ENCODE results near the gene DAPK1. TPM values are rescaled to one million over a fixed set of nuclear protein-coding genes. Genes with fewer than 3 reads are reported as not detected.
"Not testable (repeated sequence)": the region's sequence is repeated elsewhere in the genome, so short reads cannot be mapped to it uniquely, and the experiment has no call there.

Gene DAPK1
- total and polyA plus RNA-seq, 8 donors: 78.2 to 242 (median 215) TPM

DNA sequence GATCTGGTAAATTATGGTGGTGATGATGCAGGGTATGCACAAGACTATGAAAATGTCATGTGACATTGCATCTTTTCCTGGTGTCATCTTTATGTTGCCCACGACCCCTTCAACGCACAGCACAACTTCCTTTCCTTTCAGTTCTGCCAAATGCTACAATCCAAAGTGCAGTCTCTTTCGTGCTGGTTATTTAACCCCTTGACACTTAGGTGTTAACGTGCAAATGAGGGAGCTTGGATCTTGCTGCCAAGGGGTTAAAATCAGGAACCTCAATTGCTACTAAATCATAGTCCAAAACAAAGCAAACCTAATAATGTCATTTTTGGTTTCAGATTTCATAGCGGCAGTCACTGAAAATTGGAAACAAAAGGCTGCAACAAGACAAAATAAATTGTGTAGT lies 244.2 kb downstream of the DAPK1 start:
- Histone ChIP-seq H3K4me3 (no peak overlapping the region), H3K4me1 (no peaks in the 10 kb centered on the region), H3K9me3 (peaks cover 0 to 14% of the 10 kb centered on the region in 2 donors), H3K36me3 (no peaks in the 10 kb centered on the region), H3K27ac (no peak overlapping the region), H3K27me3 (peaks cover 0 to 18% of the 10 kb centered on the region in 2 donors)
- TF ChIP-seq, protein P1, sequence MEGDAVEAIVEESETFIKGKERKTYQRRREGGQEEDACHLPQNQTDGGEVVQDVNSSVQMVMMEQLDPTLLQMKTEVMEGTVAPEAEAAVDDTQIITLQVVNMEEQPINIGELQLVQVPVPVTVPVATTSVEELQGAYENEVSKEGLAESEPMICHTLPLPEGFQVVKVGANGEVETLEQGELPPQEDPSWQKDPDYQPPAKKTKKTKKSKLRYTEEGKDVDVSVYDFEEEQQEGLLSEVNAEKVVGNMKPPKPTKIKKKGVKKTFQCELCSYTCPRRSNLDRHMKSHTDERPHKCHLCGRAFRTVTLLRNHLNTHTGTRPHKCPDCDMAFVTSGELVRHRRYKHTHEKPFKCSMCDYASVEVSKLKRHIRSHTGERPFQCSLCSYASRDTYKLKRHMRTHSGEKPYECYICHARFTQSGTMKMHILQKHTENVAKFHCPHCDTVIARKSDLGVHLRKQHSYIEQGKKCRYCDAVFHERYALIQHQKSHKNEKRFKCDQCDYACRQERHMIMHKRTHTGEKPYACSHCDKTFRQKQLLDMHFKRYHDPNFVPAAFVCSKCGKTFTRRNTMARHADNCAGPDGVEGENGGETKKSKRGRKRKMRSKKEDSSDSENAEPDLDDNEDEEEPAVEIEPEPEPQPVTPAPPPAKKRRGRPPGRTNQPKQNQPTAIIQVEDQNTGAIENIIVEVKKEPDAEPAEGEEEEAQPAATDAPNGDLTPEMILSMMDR (IDR thresholded peaks at IDR 0.05): no peak
- ATAC-seq (no peak), DNase-seq (peak in 2 of 4 donors; percentile 22 to 29)
- intact Hi-C loops (cut with DNase I): no loop called here

DNA sequence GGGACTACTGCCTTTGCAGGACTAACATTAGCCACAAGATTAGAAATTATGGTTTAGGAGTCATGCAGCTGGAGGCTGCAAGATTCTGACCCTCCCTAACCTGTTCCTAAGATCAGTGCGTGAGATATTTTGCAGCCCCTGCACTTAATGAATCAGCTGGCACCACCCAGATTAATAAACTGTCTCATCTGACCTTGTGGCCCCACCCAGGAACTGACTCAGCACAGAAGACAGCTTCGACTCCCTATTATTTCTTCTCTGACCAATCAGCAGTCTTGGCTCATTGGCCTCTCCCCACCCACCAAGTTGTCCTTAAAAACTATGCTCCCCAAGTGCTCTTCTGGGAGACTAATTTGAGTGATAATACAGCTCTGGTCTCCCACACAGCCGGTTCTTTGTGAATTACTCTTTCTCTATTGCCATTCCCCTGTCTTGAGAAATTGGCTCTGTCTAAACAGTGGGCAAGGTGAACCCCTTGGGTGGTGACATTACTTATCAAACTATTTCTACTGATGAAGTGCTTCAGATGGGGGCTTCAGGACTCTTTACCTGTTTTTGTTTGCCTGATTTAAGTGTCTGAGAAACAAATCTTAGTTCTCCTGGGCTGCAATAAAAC lies 245.3 kb downstream of the DAPK1 start:
- TF ChIP-seq, protein P1 (IDR thresholded peaks at IDR 0.05): no peak
- Histone ChIP-seq H3K9me3 (peaks cover 0 to 14% of the 10 kb centered on the region in 2 donors), H3K4me1 (no peaks in the 10 kb centered on the region), H3K27ac (no peak overlapping the region), H3K4me3 (no peak overlapping the region), H3K36me3 (no peaks in the 10 kb centered on the region), H3K27me3 (peaks cover 0 to 18% of the 10 kb centered on the region in 2 donors)
- DNase-seq (no peak), ATAC-seq (no peak)
- intact Hi-C loops (cut with DNase I): no loop called here

DNA sequence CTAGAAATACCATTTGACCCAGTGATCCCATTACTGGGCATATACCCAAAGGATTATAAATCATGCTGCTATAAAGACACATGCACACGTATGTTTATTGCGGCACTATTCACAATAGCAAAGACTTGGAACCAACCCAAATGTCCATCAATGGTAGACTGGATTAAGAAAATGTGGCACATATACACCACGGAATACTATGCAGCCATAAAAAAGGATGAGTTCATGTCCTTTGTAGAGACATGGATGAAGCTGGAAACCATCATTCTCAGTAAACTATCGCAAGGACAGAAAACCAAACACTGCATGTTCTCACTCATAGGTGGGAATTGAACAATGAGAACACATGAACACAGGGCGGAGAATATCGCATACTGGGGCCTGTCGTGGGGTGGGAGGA lies 246.6 kb downstream of the DAPK1 start:
- H3K4me1 ChIP-seq; ATAC-seq; H3K4me3 ChIP-seq; intact Hi-C loops (cut with DNase I); H3K36me3 ChIP-seq; DNase-seq; H3K27ac ChIP-seq: not testable (repeated sequence)
- H3K27me3 ChIP-seq: peaks cover 0 to 18% of the 10 kb centered on the region in 2 donors
- H3K9me3 ChIP-seq: peaks cover 0 to 14% of the 10 kb centered on the region in 2 donors

DNA sequence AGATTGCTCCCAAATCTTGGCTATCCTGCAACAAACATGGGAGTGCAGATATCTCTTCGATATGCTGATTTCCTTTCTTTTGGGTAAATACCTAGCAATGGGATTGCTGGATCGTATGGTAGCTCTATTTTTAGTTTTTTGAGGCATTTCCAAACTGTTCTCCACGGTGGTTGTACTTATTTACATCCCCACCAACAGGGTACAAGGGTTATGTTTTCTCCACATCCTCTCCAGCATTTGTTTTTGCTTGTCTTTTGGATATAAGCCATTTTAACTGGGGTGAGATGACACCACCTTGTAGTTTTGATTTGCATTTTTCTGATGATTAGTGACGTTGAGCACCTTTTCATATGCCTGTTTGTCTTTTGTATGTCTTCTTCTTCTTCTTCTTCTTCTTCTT lies 248.5 kb downstream of the DAPK1 start:
- H3K4me1 ChIP-seq: no peaks in the 10 kb centered on the region
- ATAC-seq: no peak
- TF ChIP-seq, protein P1 (IDR thresholded peaks at IDR 0.05): no peak
- DNase-seq: no peak
- peaks cover 0 to 2% of the 10 kb centered on the region in 2 donors for H3K27me3 ChIP-seq
- H3K36me3 ChIP-seq: no peaks in the 10 kb centered on the region
- peaks cover 0 to 14% of the 10 kb centered on the region in 2 donors for H3K9me3 ChIP-seq
- no peak overlapping the region for H3K27ac ChIP-seq
- intact Hi-C loops (cut with DNase I): no loop called here
- no peak overlapping the region for H3K4me3 ChIP-seq

DNA sequence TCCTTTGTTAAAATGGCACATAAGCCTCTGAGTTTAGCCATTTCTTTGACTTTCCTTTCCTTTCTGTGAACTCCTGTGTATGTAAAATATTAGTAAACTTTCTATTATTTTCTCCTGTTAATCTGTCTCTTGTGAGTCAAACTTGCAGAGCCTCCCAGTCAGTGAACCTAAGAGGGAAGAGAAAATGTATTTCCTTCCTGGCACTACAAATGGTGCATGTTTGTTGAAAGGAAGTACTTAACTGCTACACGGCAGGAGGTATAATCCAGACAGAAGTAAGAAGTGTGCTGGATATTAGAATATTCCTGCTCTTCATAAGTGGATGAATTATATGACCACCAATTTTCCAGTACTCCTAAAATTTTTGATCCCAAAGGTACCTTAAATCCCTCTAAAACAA lies 251.2 kb downstream of the DAPK1 start:
- H3K4me1 ChIP-seq: no peaks in the 10 kb centered on the region
- ATAC-seq (no peak), DNase-seq (no peak)
- H3K27ac ChIP-seq: peak overlapping the region in 1 of 2 donors; percentile 1
- TF ChIP-seq, protein P1 (IDR thresholded peaks at IDR 0.05): no peak
- H3K4me3 ChIP-seq: no peak overlapping the region
- H3K36me3 ChIP-seq: no peaks in the 10 kb centered on the region
- intact Hi-C loops (cut with DNase I): no loop called here
- H3K9me3 ChIP-seq: peaks cover 0 to 7% of the 10 kb centered on the region in 2 donors
- H3K27me3 ChIP-seq: no peaks in the 10 kb centered on the region
